GM12801 (cell line): Measurements from ENCODE around the gene GTPBP1.

Source experiments
- TF ChIP-seq, protein P1 (sequence below): IDR thresholded peaks from one replicate; pipeline ENCODE4 v1.5.1; 2011; ENCODE audit warnings: control low read depth; ENCODE audit not compliant: insufficient read length; ENCODE audit errors: extremely low read depth

GTPBP1 gene

GRCh38 chr22:38759005-38759404 lies 53.3 kb downstream of the GTPBP1 start:
- TF ChIP-seq, protein P1, sequence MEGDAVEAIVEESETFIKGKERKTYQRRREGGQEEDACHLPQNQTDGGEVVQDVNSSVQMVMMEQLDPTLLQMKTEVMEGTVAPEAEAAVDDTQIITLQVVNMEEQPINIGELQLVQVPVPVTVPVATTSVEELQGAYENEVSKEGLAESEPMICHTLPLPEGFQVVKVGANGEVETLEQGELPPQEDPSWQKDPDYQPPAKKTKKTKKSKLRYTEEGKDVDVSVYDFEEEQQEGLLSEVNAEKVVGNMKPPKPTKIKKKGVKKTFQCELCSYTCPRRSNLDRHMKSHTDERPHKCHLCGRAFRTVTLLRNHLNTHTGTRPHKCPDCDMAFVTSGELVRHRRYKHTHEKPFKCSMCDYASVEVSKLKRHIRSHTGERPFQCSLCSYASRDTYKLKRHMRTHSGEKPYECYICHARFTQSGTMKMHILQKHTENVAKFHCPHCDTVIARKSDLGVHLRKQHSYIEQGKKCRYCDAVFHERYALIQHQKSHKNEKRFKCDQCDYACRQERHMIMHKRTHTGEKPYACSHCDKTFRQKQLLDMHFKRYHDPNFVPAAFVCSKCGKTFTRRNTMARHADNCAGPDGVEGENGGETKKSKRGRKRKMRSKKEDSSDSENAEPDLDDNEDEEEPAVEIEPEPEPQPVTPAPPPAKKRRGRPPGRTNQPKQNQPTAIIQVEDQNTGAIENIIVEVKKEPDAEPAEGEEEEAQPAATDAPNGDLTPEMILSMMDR = no peak

- TF ChIP-seq, protein P1 = no peak
Observed at GRCh38 chr22:38760477-38761201, 54.9 kb downstream of the GTPBP1 start.

- TF ChIP-seq, protein P1 = no peak
Observed at GRCh38 chr22:38761202-38762162, 55.7 kb downstream of the GTPBP1 start.

DNA sequence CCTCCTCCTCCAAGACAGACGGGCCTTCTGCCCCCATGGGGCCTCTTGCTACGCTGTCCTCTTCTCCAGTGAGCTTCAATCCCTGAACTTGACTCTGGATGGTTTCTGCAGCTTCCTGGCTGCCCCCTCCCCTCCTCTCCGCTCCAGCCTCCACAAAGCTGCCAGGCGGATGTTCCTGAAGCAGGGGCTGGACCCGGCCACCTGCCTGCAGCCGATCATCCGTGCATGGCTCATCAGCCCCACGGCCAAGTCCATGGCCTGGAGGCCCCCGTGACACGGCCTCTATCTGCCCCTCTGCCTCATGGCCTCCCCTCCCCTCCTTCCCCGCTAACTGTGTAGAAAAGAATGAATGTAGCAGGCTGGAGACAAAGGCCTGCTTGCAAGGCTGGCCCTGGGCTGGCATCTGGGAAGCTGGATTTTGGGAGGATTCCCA lies 56.8 kb downstream of the GTPBP1 start:
- TF ChIP-seq, protein P1 = no peak

- TF ChIP-seq, protein P1 = no peak
Observed at GRCh38 chr22:38766076-38766777, 60.5 kb downstream of the GTPBP1 start.

DNA sequence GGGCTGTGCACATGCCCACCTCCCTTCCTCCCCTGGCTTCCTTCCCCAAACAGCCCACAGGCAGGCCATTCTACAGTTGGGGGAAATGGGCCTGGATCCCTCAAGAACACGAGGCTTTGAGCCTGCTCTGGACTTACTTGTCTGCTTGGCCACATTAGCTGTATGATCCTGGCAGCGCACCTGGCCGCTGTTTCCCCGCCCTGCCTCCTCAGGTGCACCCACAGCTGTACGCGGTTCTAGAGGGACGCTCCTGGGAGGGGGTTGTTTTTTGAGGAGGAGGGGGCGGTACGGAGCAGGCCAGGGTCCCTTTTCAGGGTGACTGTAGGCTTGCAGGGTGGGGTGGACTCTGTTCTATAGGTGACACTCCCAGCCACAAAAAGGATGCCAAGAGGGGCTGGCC lies 61.6 kb downstream of the GTPBP1 start:
- TF ChIP-seq, protein P1 = no peak

DNA sequence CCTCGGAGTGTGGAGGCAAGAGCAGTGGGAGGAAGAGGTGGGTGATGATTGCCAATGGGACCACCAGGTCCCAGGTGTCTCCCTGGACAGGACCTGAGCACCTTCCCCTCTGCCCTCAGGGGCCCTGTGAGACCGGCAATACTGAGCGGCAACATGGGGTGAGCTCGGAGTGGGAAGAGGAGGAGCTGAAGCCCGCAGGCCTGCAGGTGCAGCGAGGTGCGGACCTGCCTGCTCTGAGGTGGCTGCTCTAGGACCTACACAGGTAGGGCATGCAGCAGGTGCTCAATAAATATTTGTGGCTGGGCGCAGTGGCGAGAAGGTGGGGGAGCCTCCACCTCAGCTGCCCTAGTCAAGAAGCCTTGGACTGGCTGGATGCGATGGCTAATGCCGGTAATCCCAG lies 62.3 kb downstream of the GTPBP1 start:
- TF ChIP-seq, protein P1 = no peak
